Activated CD4-positive, alpha-beta T cell treated with anti-CD3 and anti-CD28 coated beads, Interleukin-2, Interleukin-6, amounts not matched to agents 100 ng/mL and 50 ng/mL, durations not matched to agents 16 hours and 8 hours (primary cell): Measurements from ENCODE around the gene HOXA11.

Experiments used
- DNase-seq: peaks from one replicate; pipeline ENCODE4 v3.0.0-alpha.2; 2020

HOXA11 gene

DNA sequence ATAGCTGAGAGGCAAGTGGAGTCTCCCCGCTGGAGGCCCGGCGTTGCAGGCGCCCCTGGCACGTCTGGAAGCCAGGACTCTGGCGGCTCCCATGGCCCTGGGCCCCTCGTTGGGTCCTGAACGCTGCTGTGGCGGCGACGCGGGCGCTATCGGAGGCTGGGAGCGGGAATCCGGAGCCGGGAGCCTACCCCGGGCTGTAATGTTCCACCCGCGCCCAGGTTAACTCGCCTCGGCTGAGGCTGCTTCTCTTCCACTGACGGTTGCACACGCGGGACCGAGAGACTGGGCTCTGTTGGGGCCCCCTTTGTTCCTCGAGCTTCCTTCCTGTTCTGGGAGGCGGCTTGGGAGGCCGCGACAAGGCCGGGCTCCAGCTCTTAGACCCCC is 40.3 kb downstream of the HOXA11 start:
- no peak for DNase-seq

DNA sequence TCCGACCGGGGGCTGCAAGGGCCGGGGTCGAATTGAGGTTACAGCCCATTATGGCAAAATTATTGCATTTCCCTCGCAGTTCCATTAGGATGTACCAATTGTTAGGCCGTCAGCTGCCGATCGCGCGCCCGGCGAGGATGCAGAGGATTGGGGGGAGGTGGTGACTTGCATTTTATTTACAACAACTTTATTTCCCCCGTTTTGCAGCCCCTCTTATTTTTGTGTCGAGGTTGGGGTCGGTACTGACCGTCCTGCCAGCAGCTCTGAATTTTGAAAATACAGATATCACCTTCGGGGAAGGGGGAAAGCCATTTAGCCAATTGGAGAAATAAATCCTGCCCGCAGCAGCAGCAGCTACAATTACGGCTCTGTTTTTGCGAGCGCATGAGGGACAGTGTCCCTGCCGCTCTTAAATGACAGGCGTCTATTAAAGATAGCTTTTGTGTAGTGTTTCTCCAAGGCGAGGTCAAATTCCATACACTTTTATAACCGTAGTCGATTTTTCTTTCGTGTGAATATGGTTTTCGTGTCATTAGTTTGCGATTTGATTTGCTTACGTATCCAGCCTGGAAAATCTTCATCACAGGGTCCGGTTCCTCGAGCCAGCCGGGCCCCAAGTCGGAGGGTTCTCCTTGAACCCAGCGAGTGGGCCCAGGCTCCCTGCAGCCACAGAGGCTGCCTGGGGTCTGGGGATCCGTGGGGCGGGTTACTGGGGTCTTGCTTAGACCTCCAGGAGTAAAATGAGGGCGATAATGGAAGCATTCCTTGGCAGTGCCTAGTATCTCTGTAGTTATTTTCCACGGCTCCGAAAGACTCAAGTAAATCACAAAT is 40.9 kb downstream of the HOXA11 start:
- DNase-seq = no peak

DNA sequence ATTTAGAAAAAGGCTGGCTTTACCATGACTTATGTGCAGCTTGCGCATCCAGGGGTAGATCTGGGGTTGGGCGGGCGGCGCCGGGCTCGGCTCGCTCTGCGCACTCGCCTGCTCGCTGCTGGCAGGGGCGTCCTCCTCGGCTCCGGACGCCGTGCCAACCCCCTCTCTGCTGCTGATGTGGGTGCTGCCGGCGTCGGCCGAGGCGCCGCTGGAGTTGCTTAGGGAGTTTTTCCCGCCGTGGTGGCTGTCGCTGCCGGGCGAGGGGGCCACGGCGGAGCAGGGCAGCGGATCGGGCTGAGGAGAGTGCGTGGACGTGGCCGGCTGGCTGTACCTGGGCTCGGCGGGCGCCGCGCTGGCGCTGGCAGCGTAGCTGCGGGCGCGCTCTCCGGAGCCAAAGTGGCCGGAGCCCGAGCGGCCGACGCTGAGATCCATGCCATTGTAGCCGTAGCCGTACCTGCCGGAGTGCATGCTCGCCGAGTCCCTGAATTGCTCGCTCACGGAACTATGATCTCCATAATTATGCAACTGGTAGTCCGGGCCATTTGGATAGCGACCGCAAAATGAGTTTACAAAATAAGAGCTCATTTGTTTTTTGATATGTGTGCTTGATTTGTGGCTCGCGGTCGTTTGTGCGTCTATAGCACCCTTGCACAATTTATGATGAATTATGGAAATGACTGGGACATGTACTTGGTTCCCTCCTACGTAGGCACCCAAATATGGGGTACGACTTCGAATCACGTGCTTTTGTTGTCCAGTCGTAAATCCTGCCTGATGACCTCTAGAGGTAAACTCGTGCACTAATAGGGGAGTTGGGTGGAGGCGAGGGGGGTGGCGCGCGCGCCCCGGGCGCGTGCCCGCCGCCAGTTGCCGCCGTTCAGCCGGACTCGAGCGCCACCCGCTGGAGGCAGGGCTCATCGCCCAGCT is 41.7 kb downstream of the HOXA11 start, which contains the start of gene HOXA5:
Gene HOXA5, minus strand, starts transcription at position 659 of the 927 bp plus-strand sequence. Its CDS starts 74 bp downstream, at position 585.
- DNase-seq = no peak

DNA sequence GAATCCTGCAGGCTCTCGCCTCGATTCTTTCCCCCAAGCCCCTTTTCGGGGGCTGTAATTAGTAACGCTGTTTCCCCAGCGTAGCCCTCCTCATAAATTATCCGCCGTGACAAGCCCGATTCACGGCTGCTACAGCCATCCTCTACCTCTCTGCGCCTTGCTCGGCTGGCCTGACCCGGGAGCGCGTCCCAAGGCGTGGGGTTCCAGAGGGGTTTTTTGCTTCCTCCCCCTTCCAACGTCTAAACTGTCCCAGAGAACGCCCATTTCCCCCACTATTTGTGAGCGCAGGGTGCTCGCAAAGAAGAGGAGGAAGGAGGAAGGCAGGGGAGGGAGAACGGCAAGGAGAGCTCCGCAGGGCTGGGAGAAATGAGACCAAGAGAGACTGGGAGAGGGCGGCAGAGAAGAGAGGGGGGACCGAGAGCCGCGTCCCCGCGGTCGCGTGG is 42.4 kb downstream of the HOXA11 start:
- no peak for DNase-seq

DNA sequence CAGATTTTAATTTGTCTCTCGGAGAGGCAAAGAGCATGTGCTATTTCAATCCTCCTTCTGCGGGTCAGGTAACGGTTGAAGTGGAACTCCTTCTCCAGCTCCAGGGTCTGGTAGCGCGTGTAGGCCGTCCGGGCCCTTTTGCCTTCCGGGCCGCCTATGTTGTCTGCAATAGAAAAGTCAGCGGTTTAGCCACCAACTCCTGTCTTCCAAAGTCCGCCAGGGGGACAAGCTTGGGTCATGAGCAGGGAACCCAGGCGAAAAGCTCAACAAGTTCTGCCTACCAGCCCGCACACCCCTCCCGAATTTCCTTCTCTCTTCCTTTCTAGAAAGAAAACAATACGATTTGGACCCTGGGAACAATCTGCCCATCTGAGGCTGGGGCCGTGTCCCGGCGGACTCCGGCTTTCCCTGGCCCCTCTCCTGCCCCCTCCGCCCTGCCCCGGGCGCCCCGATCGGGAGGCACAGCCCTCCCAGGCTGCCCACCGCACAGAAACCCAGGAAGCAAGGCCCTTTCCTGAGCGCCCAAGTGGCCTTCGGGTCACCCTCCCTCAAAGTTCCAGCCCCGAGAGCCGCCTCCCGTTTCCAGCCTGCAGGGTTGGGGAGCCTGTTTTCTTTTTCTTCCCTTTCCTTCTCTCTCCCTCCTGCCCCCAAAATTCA is 43.0 kb downstream of the HOXA11 start:
- no peak for DNase-seq

DNA sequence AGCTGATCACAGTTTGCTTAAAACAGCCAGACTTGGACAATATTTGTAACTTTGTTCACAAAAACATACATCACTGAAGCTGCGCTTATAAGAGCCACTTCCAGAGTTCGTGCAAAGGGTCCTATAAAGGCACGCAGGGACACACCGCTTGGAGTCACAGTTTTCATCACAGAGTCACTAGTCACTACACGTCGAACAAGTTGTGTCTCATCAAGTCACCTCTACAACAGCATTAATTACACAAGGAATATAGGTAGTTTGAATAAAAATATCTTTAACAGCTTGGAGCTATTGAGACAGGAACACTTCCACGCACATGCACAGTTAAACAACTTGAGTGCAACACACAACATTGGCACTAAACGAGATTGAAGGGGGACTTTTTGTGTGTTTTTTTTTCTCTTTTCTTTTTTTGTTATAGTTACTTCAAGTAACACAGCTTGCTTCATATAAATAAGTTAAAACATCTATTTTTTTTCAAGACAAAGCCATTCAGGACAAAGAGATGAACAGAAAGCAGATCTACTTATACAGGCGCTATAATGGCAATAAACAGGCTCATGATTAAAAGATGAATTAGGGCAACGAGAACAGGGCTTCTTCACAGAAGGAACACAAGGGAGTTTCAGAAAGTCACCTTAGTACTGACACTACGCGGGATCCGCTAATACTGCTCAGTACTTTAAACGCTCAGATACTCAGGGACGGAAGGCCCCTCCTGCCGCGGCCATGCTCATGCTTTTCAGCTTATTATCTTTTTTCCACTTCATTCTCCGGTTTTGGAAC is 43.7 kb downstream of the HOXA11 start:
- no peak for DNase-seq

DNA sequence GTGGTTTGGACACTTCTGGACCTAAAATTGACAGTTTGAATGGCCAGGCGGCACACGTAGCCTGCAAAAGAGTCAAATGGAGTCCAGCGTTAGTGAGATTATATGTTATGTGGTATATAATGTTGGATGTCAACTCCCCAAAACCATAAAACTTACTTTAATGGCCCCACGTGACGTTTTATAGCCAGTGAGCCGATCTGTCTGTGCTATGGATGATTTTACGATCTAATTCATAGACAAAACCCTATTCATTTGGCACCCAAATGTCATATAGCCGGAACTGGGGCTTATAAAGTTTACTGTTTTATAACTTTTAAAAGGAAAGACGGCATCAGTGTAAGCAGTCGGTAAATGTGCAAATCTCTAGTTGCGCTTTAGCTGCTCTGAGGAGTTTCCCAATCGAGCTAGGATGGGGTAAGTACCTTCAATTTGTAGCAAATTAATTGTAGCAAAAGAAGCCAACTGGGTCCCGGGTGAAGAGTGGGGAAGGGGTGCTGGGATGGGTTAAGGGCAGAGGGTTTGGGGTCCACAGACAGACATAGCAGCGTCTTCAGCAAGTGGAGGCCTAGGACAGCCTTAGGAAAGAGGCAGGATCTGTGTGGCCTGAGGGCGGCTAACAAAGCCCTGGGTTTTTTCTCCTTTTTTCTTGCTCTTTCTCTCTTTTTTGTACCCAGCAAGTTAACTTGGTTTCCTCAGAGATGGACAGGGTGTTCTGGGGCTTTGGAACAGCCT is 44.7 kb downstream of the HOXA11 start:
- no peak for DNase-seq

DNA sequence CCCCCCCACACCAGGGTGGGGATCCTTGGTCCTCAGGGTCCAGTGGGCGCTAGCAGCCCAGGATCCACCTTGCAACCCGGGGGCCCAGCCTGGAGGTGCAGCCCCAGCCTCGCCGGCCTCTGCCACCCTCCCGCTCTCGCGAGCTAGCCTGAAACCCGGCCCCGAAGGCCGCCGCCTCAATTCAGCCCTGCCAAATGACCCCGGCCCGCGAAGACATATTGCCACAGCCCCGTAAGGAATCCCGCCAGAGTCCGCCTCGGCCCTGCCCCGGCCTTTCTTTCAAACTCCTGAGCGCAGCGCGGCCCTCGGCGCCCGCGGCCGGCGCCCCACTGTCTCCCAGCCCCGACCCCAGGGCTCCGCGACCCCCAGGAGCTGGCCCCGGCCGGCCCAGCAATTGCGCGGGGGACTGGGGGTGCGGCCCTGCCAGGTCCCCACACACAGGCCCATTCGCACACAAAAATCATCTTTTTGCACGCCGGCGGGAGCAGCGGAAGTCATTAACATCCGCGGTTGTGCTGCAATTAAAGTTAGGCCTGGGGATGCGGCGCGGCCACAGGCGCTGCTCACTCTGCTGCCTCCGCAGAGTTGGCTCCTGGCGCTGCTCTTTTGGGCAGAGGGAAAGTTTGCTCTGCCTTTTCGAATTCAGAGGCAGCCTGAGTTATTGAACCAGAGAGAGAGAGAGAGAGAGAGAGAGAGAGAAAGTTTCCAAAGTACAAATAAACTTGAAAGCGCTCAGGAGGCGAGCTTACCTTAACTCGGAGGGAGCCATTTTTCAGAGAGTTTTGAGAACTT is 45.5 kb downstream of the HOXA11 start:
- no peak for DNase-seq

DNA sequence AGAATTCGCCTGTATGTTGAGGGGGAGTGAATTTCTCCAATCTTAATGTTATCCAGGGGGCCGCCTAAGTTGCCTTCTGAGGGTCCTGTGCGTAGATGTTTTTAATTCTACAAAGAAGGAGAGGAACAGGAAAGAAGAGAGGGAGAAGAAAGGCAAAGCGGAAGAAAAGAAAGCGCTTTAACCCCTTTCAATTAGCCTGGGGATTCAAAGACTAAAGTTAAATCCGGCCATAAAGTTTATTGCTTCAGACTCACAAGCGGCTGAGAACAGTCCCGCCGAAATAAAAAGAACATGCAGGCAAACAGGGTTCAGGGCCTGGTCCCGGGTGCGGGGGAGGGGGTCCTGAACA is 46.1 kb downstream of the HOXA11 start:
- DNase-seq = no peak

DNA sequence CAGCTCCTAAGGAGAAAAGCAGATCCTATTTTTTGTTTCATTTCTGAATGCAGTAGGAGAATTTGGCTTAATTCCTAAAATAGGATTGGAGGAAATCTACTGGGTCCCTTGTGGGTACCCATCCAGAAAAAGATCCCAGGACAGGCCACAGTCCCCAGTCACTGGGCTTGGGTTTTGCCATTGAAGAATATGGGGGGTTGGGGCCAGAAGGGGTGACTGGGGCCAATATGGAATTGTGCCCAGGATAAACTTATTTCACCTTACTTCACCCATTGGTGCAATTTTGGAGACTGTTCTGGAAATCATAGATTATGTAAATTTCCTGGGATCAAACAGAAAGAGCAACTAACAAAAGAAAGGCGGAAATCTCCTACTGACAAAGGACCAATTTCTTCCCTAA is 46.6 kb downstream of the HOXA11 start:
- DNase-seq = no peak

DNA sequence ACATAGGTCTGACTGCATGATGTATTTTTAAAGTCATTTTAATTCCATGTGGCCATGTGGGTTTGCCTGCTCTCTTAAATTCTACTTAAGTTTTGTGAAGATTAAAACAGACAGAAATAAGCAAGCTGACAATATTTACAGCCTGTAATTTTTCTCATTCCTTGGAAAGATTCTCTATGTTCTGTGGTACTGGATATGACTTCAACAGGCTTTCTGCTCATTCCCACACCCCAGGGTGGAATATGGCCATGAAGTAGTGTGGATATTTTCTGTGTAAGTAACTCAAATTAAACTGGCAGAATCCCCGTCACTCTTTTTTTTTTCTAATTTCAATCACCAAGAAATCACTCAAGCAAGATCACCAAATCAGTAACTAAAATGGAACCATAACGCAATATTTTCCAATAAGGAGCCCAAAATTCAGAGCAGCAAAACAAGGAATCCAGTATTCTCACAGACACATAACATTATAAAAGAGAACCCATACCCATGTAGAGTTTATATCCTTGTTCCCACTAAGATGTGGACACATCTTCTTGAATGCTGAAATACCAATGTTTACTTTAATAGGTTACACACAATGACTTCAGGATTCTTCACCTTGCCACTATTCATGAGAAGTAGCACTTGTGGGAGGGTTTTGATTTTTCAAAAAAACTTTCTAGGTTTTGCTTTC is 47.3 kb downstream of the HOXA11 start:
- DNase-seq = no peak

DNA sequence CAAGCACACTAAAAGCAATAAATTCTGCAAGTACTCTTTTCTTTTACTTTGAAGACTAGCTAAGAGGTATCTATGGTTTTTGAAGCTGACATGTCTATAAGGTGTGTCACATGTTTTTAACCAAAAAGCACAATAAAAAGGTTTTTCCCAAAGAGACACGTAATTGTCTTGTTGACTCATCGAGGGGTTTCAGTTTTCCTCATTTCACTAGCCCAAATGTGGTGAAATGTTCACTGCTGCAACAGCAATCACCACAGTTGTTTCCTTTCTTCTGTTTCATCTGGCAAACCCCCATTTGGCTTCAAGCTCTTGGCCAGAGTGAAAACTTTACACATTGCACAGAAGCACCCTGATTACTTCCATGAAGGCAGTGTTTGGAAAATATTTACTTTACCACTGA is 50.6 kb downstream of the HOXA11 start:
- peak; percentile 81 for DNase-seq

DNA sequence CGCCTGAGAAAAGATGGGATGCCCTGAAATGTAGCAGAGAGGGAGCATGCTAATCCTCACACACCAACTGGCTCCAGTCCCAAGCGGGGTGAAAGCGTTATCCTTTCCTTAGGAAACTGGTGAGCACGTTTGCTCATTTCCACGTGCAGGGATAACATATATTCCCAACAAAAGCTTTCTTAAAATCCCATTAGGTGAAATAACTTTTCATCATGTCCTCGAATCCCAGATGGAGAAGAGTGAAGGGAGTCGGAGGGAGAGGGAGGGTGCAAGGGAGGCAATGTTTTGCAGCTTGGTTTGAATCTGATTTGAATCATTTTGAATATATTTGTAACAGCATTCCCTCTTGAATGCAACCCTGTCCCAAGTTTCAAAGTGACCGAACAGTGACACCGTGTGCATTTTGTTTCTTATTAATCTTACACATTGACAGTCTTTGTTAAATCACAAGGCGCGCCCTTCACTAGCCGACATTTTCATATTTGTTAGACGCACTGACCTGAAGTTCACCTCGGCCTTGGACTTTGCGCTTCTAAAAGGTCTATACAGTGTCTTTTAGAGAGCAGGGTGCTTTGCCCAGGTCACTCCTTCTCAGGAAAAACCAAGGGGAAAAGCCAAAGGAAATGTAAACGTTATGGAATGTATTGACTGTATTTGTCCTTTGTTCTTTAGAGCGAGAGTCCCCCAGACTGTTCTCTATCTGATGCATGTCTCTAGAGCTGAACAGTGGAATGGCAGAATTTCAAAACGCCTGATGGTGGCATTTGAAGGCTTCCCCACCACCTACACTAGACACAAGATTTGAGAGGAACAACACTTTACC is 51.4 kb downstream of the HOXA11 start:
- no peak for DNase-seq

DNA sequence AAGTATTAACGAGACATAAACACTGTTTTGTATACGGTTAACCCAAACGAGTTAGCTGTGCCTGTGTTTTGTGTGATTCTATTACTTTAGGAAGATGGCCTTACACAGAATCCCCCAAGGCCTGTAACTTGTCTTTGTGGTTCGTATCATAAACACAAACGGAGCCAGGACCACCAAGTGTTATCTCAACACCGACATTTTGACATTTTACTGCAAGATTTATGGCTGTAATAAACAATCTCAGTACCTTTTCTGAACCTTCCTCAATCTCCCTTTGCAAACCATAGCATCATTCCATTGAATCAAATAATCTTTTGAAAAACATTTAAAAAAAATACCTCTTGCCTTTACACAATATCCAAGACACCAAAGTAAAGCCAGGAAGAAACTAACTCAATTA is 52.1 kb downstream of the HOXA11 start:
- no peak for DNase-seq

DNA sequence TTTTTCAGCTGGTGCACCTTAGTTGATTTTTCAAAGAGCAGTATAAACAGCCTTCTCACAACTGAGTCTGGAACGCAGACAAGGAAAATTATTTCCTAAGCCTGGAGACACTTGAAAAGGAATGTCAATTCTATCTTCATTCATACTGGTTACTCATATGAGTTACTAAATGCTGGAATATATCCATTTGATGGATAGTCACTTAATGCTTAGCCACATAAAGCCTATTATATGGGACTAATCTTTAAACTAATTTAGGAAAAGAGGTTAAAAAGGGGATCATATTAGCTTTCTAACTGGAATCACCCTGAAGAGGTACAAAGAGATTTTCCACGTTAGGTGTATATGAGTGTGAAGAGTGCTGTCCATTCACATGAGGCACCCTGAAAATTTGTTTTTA is 52.8 kb downstream of the HOXA11 start:
- no peak for DNase-seq

DNA sequence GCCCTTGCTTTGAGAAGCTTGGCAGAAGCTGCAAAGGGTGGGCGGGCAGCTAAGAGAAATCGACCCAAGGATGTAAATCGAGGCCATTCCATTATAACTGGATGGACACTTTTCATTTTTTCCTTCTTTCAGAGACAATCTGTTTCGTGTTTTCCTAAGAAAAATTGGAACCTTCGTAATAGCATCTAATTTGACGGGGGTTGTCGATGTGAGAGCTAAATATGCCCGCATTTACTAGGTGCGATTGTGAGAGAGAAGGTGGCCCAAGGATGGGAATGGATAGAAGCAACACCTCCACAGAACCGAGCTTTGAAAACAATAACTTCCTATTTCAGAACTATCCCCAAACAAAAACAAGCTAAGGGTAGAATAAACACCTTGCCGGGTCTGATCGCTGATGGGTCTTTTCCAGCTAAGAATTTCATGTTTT is 53.6 kb downstream of the HOXA11 start:
- no peak for DNase-seq
